Chondrocyte (in vitro differentiated cells): ENCODE data around the gene ATP5MC3. TPM values are rescaled to one million over a fixed set of nuclear protein-coding genes. Genes with fewer than 3 reads are reported as not detected.
"Not testable (repeated sequence)": the region's sequence is repeated elsewhere in the genome, so short reads cannot be mapped to it uniquely, and the experiment has no call there.

ENCODE experiments used
- DNase-seq: peaks from one replicate; pipeline ENCODE4 v3.0.0; 2021; ENCODE audit warnings: mixed read lengths, low spot score
- H3K27ac Mint-ChIP-seq: one replicate; pipeline ENCODE4 v1.8.0; 2021; ENCODE audit warnings: mild to moderate bottlenecking, moderate library complexity, mixed read lengths; ENCODE audit not compliant: unreplicated experiment
- H3K27me3 Mint-ChIP-seq: 2 replicates; pipeline ENCODE4 v1.8.0; 2021; ENCODE audit warnings: low read depth, mixed read lengths
- H3K36me3 Mint-ChIP-seq: 2 replicates; pipeline ENCODE4 v1.8.0; 2021; ENCODE audit warnings: low read depth, mixed read lengths
- H3K4me1 Mint-ChIP-seq: 2 replicates; pipeline ENCODE4 v1.8.0; 2021; ENCODE audit warnings: low read depth, mild to moderate bottlenecking, mixed read lengths
- H3K4me3 Mint-ChIP-seq: one replicate; pipeline ENCODE4 v1.8.0; 2021; ENCODE audit warnings: mild to moderate bottlenecking, moderate library complexity, mixed read lengths; ENCODE audit not compliant: unreplicated experiment
- H3K9me3 Mint-ChIP-seq: 2 replicates; pipeline ENCODE4 v1.8.0; 2021; ENCODE audit warnings: low read depth, mixed read lengths
- CTCF ChIP-seq: fragments of 200-600 bp; sonication (generic); IDR thresholded peaks from 2 replicates; pipeline ENCODE4 v1.5.0; 2021; ENCODE audit warnings: antibody characterized with exemption, mild to moderate bottlenecking, moderate library complexity
- long read RNA-seq: library from polyadenylated mRNA; stranded (forward); transcript quantifications from one replicate; pipeline ENCODE4 v2.0.0, GENCODE V29; 2021
- total RNA-seq: library from RNA; stranded (reverse); gene quantifications from 3 replicates; pipeline ENCODE4 v1.2.1, GENCODE V29; 2021

Gene ATP5MC3
- total RNA-seq = 143 to 205 TPM (median 148 TPM) in 3 replicates
- long read RNA-seq, full-length matches to known transcripts = 160 of 163 reads
- long read RNA-seq, partial matches to known transcripts = 1 of 163 reads
- long read RNA-seq, other reads (novel, unspliced or antisense) = 2 of 163 reads

DNA sequence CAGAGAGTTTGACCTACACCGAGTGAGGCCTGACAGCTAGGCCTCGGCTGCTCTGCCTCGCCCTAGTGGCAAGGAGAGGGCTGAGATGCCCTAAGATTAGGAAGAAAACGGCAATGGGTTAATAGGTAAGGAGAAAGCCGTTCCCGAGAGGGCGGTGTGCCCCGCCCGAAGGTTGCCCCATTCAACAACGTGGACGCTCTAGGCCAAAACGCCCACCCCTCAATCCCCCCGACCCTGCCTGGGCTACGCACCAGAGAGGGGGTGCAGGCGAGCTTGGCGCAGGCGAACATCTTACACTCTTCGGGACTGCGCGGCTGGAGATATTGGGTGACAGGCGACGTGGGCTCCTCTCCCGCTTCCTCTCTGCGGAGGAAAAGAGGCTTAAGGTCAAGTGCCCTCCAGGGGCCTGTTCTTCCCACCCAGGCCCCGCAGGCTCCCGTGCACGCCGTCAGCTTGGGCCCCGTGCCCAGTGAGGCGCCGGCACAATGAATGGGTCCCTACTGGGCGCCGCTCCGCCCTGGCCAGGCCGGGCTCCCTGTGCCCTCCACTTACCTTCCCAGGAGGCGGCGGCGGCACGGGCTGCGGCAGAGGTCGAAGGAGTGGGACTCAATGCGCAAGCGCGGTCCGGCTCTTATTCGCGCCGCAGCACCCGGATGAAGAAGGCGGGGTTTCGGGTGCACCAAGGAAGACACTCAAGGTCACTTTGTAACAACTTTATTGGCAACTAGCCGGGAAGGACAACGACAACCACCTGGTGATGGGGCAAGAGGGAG, at the start of gene ATP5MC3:
Gene ATP5MC3, minus strand, starts transcription at position 607 of the 773 bp plus-strand sequence. Its CDS starts 317 bp downstream, at position 290.
- Mint-ChIP-seq H3K27ac (peak within 1 kb of the TSS; percentile 94), H3K36me3 (peaks cover 12% of the 10 kb centered on the region), H3K4me3 (peak within 1 kb of the TSS; percentile 92), H3K27me3 (no peaks in the 10 kb centered on the region), H3K4me1 (peaks cover 14% of the 10 kb centered on the region), H3K9me3 (peaks cover 6% of the 10 kb centered on the region)
- peak; percentile 96 for DNase-seq
- peak; percentile 67 for TF ChIP-seq CTCF

- H3K9me3 Mint-ChIP-seq, H3K4me1 Mint-ChIP-seq, DNase-seq, H3K36me3 Mint-ChIP-seq, H3K4me3 Mint-ChIP-seq, H3K27ac Mint-ChIP-seq: not testable (repeated sequence)
- peaks cover 18% of the 10 kb centered on the region for H3K27me3 Mint-ChIP-seq
Measured at GRCh38 chr2:175228601-175229000, 47.1 kb upstream of the ATP5MC3 start.

DNA sequence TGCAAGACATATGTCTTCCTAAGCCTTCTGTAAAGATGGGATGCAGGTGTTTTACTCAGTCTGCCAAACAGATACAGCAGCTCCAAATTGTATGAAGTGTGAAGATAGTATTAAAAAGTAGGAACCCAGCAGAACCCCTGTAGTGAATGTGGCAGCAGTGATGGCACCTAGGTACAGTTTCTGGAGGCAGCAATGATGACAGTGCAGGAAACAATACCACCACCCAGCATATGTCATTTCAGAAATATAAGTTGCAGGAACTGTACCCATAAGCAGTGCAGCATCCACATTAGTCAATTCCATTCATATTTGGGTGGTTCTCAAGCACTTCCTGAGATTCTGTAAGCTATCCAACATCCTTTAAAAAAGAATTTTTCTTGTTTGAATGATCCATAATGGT, 46.7 kb upstream of the ATP5MC3 start:
- DNase-seq = no peak
- no peak overlapping the region for H3K27ac Mint-ChIP-seq
- TF ChIP-seq CTCF = no peak
- no peak overlapping the region for H3K4me3 Mint-ChIP-seq
- H3K36me3 Mint-ChIP-seq = no peaks in the 10 kb centered on the region
- peaks cover under 1% of the 10 kb centered on the region for H3K4me1 Mint-ChIP-seq
- H3K27me3 Mint-ChIP-seq = peaks cover 22% of the 10 kb centered on the region
- no peaks in the 10 kb centered on the region for H3K9me3 Mint-ChIP-seq

DNA sequence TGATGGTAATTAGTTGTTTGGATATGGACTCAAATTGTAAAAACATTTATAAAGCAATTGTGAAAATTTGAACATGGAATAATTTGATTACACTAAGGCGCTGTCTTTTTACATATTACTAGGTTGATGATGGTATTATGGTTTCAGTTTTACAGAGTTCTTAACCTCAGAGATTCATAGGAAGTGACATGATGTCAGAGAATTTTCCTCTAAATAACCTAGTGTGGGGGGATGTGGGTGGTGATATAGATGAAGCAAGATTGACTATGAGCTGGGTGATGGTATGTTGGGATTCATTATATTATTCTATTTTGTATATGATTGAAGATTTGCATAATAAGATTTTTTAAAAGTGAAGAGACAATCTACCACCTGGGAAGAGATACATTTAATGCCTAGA, 45.9 kb upstream of the ATP5MC3 start:
- Mint-ChIP-seq H3K9me3 (no peaks in the 10 kb centered on the region), H3K4me3 (no peak overlapping the region), H3K27me3 (peaks cover 26% of the 10 kb centered on the region), H3K4me1 (no peaks in the 10 kb centered on the region), H3K36me3 (no peaks in the 10 kb centered on the region), H3K27ac (no peak overlapping the region)
- no peak for DNase-seq
- TF ChIP-seq CTCF = no peak

DNA sequence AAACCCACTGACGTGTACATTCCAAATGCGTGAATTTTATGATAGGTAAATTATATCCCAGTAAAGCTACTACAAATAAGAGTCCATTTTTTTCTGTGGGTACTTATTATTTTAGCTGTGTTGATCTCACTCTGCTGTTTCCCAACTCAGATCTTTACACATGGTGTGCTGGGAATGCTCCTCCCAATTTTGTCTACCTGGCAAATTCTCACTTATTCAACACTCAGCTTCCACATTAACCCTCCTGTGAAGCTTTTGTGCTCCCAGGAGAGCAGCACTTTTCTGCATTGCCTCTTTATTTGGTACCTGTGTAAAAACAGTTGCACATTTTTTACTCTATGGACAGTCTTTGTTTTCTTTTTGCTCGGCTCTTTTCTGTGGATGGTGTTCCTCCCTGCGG, 38.6 kb upstream of the ATP5MC3 start:
- no peak for TF ChIP-seq CTCF
- DNase-seq = no peak
- Mint-ChIP-seq H3K9me3 (peaks cover 4% of the 10 kb centered on the region), H3K4me3 (no peak overlapping the region), H3K36me3 (no peaks in the 10 kb centered on the region), H3K4me1 (no peaks in the 10 kb centered on the region), H3K27me3 (peaks cover 53% of the 10 kb centered on the region), H3K27ac (no peak overlapping the region)
